ENCODE data around the gene GNB3.
"Not testable (repeated sequence)": the region's sequence is repeated elsewhere in the genome, so short reads cannot be mapped to it uniquely, and the experiment has no call there.

DNA sequence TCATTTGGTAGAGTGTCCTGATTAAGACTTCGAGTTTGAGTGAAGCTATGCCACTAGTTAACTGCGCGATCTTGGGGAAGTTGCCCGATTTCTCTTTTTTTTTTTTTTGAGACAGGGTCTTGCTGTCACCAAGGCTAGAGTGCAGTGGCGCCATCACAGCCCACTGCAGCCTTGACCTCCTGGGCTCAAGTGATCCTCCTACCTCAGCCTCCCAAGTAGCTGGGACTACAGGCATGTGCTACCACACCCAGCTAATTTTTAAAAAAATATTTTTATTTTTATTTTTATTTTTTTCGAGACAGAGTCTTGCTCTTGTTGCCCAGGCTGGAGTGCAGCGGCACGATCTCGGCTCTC, 33.3 kb downstream of the GNB3 start:
- TF ChIP-seq ZNF138 (CRISPR knock-in tag; conservative IDR thresholded peaks at IDR 0.05), result not testable (repeated sequence)
- TF ChIP-seq, protein P1, sequence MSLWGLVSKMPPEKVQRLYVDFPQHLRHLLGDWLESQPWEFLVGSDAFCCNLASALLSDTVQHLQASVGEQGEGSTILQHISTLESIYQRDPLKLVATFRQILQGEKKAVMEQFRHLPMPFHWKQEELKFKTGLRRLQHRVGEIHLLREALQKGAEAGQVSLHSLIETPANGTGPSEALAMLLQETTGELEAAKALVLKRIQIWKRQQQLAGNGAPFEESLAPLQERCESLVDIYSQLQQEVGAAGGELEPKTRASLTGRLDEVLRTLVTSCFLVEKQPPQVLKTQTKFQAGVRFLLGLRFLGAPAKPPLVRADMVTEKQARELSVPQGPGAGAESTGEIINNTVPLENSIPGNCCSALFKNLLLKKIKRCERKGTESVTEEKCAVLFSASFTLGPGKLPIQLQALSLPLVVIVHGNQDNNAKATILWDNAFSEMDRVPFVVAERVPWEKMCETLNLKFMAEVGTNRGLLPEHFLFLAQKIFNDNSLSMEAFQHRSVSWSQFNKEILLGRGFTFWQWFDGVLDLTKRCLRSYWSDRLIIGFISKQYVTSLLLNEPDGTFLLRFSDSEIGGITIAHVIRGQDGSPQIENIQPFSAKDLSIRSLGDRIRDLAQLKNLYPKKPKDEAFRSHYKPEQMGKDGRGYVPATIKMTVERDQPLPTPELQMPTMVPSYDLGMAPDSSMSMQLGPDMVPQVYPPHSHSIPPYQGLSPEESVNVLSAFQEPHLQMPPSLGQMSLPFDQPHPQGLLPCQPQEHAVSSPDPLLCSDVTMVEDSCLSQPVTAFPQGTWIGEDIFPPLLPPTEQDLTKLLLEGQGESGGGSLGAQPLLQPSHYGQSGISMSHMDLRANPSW (CRISPR knock-in tag; conservative IDR thresholded peaks at IDR 0.05; ENCODE audit: low read depth), result not testable (repeated sequence)

All from WTC11 (cell line).